Activated T-helper 9 cell treated with anti-CD3 and anti-CD28 coated beads, Interleukin-2, amount 50 U/mL, for 16 hours (primary cell): ENCODE data around the gene CDK7.
"Not testable (repeated sequence)": the region's sequence is repeated elsewhere in the genome, so short reads cannot be mapped to it uniquely, and the experiment has no call there.

Experiments
- DNase-seq: peaks from one replicate; pipeline ENCODE4 v3.0.0-alpha.2; 2020; ENCODE audit warnings: low read depth

CDK7 gene

DNA sequence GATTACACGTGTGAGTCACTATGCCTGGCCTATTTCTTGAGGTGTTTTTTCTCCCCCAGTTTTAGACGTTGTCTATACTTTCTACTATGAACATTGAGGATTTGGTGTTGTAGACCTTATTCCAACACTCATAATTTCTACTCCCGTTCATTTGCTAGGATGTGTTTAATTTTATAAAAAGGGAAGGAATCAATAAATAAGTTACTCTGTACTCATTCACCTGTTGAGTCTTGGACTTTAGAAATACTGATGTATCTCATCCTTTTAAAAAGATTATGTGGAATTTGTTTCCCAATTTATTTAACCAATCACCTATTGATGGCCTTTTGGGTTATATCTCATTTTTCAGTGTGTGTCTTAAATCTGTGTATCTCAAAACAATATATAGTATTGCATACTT lies 3.2 kb downstream of the CDK7 start:
- DNase-seq = no peak

DNA sequence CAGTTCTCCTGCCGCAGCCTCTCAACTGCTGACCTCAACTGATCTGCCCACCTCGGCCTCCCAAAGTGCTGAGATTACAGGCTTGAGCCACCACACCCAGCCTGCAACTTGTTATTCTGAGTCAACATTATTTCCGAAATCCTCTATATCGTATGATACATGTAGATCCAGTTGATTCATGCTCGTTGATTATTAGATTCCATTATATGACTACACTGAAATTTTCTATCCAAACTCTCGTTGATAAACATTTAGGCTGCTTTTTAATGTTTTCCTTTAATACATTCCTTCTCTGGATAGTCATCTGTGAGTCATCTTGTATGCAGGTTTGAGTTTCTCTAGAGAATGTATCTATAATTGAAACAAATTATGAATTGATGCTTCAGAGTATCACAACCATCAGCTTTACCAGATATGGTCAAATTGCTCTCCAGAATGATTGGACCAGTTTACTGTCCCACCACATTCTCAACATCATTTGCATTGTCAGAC lies 4.1 kb downstream of the CDK7 start:
- no peak for DNase-seq

DNA sequence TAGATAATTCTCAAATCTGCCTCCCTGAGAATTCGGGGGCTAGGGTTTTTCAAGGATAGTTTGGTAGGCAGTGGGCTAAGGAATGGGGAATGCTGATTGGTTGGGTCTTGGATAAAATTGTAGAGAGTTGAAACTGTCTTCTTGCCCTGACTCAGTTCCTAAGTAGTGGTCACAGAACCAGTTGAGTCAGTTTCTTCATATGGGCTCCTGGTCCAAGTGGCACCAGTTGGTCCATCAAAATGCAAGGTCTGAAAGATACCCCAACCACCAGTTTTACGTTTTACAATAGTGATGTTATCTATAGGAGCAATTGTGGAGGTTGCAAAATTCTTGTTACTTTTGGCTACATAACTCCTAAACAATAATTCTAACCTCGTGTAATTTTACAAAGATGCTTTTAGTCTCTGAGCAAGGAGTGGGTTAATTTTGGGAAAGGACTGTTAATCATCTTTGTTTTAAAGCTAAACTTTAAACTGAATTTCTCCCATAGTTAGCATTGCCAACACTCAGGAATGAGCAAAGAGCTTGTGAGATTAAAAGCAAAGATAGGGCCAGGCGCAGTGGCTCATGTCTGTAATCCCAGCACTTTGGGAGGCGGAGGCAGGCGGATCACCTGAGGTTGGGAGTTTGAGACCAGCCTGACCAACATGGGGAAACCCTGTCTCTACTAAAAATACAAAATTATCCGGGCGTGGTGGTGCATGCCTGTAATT lies 7.7 kb downstream of the CDK7 start:
- DNase-seq = no peak

- no peak for DNase-seq
These were observed 10.3 kb downstream of the CDK7 start for GRCh38 chr5:69245031-69245430.

DNA sequence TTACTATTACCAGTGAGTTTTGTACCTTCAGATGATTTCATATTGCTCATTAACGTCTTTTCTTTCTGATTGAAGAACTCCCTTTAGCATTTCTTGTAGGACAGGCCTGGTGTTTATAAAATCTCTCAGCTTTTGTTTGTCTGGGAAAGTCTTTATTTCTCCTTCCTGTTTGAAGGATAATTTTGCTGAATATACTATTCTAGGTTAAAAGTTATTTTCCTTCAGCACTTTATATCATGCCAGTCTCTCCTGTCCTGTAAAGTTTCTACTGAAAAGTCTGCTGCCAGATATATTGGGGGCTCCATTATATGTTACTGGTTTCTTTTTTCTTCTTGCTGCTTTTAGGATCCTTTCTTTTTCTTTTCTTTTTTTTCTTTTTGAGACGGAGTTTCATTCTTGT lies 13.3 kb downstream of the CDK7 start:
- DNase-seq = no peak

DNA sequence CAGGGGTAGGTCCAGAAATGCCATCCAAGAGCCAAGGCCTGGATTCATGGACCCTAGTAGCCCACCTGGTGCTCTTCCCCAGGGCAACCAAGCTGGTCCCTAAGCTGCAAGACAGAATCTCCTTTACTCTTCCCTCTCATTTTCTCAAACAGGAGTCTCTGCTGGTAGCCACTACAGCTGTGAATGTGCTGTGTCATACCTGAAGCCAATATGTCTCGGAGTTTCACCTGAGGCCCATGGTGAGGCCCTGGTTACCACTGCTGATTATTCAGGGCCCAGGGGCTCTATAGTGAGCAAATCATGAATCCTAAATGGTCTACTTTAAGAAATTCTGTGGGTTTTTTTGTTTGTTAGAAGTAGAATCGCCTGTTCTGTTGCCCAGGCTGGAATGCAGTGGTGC lies 15.9 kb downstream of the CDK7 start:
- DNase-seq = no peak

GRCh38 chr5:69252437-69252836 lies 17.8 kb downstream of the CDK7 start:
- no peak for DNase-seq

DNA sequence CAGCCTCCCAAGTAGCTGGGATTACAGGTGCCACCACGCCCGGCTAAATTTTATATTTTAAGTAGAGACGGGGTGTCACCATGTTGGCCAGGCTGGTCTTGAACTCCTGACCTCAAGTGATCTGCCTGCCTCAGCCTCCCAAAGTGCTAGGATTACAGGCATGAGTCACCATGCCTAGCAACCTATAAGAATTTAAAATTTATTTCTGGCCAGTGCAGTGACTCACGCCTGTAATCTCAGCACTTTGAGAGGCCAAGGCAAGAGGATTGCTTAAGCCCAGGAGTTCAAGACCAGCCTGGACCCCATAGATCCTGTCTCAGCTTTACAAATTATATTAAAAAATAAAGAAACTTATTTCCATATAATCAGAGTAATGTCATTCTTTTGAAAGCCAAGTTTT lies 21.3 kb downstream of the CDK7 start:
- not testable (repeated sequence) for DNase-seq

- DNase-seq = no peak
These were observed 22.9 kb downstream of the CDK7 start for GRCh38 chr5:69257577-69257976.

DNA sequence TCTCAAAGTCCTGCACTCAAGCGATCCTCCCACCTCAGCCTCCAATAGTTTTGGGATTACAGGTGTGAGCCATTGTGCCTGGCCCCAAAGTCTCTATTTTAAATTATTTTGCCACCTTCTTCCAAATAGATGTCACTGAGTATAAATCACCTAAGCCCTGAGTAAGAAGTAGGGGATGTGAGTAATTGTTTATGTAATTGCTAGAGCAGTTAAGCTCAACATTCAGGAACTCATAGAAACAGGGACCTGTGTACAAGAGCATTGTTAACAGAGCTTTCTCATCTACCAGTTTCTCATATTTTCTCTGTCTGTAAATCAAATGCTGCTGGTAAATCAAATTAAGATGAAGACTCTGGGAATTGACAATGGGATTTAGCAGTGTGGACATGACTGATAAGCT lies 26.3 kb downstream of the CDK7 start:
- no peak for DNase-seq

DNA sequence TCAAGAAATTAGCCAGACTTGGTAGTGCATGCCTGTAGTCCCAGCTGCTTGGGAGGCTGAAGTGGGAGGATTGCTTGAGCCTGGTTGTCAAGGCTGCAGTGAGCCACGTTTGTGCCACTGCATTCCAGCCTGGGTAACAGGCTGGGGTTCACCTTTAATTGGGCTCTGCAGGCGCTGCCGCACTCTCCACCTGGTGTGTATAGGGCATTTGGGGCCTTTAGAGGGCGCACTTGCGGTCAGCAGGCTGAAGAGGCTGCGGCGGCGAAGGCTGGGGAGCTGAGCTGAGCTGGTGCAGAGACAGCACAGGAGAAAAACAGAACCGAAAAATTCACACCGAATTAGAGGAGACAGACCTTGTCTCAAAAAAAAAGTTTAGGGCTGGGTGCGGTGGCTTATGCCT lies 31.2 kb downstream of the CDK7 start:
- no peak for DNase-seq

DNA sequence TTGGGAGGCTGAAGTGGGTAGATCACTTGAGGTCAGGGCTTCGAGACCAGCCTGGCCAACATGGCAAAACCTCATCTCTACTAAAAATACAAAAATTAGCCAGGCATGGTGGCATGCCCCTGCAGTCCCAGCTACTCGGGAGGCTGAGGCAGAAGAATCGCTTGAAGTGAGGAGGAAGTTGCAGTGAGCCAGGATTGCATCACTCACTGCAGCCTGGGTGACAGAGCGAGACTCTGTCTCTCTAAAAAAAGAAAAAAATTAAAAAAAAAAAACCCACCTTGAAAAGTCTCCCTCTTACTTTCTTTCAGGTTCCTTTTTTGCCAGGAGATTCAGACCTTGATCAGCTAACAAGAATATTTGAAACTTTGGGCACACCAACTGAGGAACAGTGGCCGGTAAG lies 34.2 kb downstream of the CDK7 start:
- no peak for DNase-seq

- no peak for DNase-seq
These were observed 36.2 kb downstream of the CDK7 start for GRCh38 chr5:69270840-69271239.

- no peak for DNase-seq
These were observed 36.7 kb downstream of the CDK7 start for GRCh38 chr5:69271376-69271775.

- DNase-seq = no peak
These were observed 40.9 kb downstream of the CDK7 start for GRCh38 chr5:69275563-69275962.

GRCh38 chr5:69276422-69277174 lies 41.9 kb downstream of the CDK7 start:
- DNase-seq = no peak

DNA sequence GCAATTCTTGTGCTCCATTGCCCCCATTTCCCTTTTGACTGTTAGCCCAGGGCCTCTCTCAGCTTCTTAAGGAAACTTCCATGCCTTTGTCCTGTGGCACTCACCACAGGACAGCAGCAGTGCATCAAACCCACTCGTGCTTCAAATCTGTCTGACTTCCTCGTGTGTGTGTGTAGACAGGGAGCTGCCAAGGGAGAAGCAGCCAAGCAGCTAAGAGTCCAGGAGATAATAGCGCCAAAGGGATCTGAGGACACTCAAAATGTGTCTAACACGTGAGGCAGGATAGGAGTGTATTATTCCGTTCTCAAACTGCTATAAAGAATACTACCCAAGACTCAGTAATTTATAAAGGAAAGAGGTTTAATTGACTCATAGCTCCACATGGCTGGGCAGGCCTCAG lies 44.8 kb downstream of the CDK7 start:
- DNase-seq = no peak

DNA sequence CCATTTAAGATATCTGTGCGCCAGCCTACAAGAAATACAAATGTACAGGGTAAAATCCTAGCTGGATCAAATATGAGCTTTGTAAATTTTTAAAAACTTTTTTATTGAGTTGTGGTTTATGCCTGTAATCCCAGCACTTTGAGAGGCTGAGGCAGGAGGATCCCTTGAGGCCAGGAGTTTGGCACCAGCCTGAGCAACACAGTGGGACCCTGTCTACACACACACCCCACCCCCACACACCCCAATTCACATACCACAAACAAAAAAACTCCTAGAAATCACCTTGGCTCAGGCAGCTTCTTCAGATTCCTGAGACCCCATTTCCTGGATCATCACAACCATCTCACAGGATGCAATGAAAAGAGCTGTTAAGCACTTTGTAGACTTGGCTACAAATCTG lies 46.4 kb downstream of the CDK7 start:
- no peak for DNase-seq

DNA sequence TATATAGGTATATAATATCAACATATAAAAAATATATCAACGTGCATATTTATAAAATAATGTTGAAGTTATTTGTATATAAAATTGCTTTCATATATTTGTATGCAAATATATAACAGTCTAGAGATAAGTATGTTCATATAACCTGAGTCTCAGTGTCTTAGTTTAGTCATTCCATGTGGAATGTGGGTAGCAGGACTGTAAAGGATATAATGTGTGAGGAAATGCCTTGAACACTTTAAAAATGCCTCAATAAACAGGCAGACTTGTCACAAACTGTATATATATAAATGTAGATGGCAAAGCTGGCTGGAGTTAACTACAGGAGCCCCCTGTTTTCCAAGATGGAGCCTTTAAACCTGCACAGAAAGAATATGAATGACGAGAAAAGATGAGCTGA lies 49.5 kb downstream of the CDK7 start:
- no peak for DNase-seq

DNA sequence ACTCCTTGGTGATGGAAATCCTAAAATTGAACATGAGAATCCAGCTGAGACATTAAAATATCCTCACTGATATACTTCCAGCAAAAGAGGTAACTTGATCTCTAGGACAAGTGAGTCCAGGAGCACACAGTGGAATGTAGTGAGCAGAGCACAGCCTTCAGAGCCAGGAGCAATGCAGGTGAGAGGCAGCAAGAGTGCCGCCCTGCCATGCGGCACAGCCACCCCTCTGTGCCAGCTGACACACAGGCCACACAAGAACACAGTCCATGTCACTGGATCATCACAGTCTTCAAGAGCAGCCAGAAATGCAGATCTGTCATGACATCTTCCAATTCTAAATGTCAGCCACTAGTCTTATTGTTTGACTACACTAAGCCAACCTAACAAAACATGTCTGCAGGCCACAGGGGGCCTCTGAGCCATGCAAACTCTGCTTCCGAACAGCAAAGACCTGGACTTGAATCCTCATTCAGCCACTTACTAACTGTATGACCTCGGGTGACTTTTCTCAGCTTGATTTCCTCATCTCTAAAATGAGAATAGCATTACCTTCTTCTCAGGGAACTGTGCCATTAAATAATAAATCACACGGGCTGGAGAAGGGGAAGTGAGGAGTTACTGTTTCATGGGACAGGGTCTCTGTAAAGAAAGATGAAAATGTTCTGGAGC lies 50.9 kb downstream of the CDK7 start:
- DNase-seq = no peak

DNA sequence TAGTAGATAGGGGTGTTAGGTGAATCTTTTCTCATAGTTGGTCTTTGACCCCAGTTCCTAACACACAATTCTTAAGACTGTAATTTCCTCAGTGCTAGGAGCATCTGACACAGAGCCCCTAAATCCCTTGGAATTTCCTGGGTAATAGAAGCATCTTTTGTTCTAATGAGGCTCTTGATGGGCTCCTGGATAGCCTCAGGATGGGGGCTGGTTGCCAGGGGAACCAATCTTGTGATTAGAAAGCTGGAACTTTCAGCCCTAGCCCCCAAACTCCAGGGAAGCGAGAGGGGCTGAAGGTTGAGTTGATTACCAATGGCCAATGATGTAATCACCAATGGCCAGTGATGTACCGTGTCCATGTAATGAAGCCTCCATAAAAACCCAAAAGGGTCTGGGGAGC lies 53.4 kb downstream of the CDK7 start:
- DNase-seq = no peak

DNA sequence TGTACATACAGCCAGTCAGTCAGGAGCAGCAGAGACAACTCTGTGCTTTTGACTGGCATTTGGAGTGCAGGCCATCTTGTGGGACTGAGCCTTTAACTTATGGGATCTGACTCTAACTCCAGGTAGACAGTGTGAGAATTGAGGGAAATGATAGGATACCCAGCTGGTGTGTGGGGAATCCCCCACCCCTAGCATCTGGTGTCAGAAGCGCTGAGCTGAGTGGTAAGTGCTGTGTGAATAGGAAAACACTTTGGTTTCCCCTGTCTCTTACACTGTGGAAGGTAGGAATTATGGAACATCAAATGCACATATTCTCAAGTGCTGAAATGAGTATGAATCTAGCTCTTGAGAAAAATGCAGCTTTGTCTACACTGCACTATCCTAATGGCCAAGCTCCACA lies 54.0 kb downstream of the CDK7 start:
- DNase-seq = no peak

- DNase-seq = no peak
These were observed 57.6 kb downstream of the CDK7 start for GRCh38 chr5:69292306-69292705.
